ENCODE results near the gene VAV2. TPM values are rescaled to one million over a fixed set of nuclear protein-coding genes. Genes with fewer than 3 reads are reported as not detected.

VAV2 gene
- total RNA-seq, 1 donor from 2014 or later = 33.7 TPM

- DNase-seq (ENCODE audit: extremely low read depth, low read depth, low spot score) = no peak
Observed at GRCh38 chr9:133864011-133864410, 128.1 kb downstream of the VAV2 start.

GRCh38 chr9:133863257-133863592, 128.9 kb downstream of the VAV2 start:
- DNase-seq (ENCODE audit: extremely low read depth, low read depth, low spot score) = no peak

- no peak for DNase-seq (ENCODE audit: extremely low read depth, low read depth, low spot score)
Observed at GRCh38 chr9:133862585-133863256, 129.4 kb downstream of the VAV2 start.

- DNase-seq (ENCODE audit: extremely low read depth, low read depth, low spot score) = no peak
Observed at GRCh38 chr9:133861692-133862091, 130.4 kb downstream of the VAV2 start.

GRCh38 chr9:133861086-133861485, 131.0 kb downstream of the VAV2 start:
- no peak for DNase-seq (ENCODE audit: extremely low read depth, low read depth, low spot score)

- DNase-seq (ENCODE audit: extremely low read depth, low read depth, low spot score) = no peak
Observed at GRCh38 chr9:133858771-133859170, 133.4 kb downstream of the VAV2 start.

GRCh38 chr9:133857639-133858038, 134.5 kb downstream of the VAV2 start:
- no peak for DNase-seq (ENCODE audit: extremely low read depth, low read depth, low spot score)

- DNase-seq (ENCODE audit: extremely low read depth, low read depth, low spot score) = no peak
Observed at GRCh38 chr9:133856798-133857197, 135.3 kb downstream of the VAV2 start.

- DNase-seq (ENCODE audit: extremely low read depth, low read depth, low spot score) = peak; percentile 64
Observed at GRCh38 chr9:133855802-133856521, 136.2 kb downstream of the VAV2 start.

GRCh38 chr9:133855371-133855770, 136.8 kb downstream of the VAV2 start:
- DNase-seq (ENCODE audit: extremely low read depth, low read depth, low spot score) = no peak

GRCh38 chr9:133854765-133855164, 137.4 kb downstream of the VAV2 start:
- DNase-seq (ENCODE audit: extremely low read depth, low read depth, low spot score) = no peak

- DNase-seq (ENCODE audit: extremely low read depth, low read depth, low spot score) = no peak
Observed at GRCh38 chr9:133854048-133854447, 138.1 kb downstream of the VAV2 start.

- DNase-seq (ENCODE audit: extremely low read depth, low read depth, low spot score) = no peak
Observed at GRCh38 chr9:133853331-133853730, 138.8 kb downstream of the VAV2 start.

GRCh38 chr9:133852431-133852830, 139.7 kb downstream of the VAV2 start:
- no peak for DNase-seq (ENCODE audit: extremely low read depth, low read depth, low spot score)

GRCh38 chr9:133851693-133852092, 140.4 kb downstream of the VAV2 start:
- DNase-seq (ENCODE audit: extremely low read depth, low read depth, low spot score) = no peak

- no peak for DNase-seq (ENCODE audit: extremely low read depth, low read depth, low spot score)
Observed at GRCh38 chr9:133850937-133851336, 141.2 kb downstream of the VAV2 start.

GRCh38 chr9:133850161-133850560, 142.0 kb downstream of the VAV2 start:
- DNase-seq (ENCODE audit: extremely low read depth, low read depth, low spot score) = no peak

- no peak for DNase-seq (ENCODE audit: extremely low read depth, low read depth, low spot score)
Observed at GRCh38 chr9:133849110-133849670, 142.9 kb downstream of the VAV2 start.

- DNase-seq (ENCODE audit: extremely low read depth, low read depth, low spot score) = no peak
Observed at GRCh38 chr9:133848471-133849109, 143.5 kb downstream of the VAV2 start.

GRCh38 chr9:133846483-133847090, 145.5 kb downstream of the VAV2 start:
- DNase-seq (ENCODE audit: extremely low read depth, low read depth, low spot score) = no peak

- peak; percentile 16 for DNase-seq (ENCODE audit: extremely low read depth, low read depth, low spot score)
Observed at GRCh38 chr9:133845440-133845839, 146.7 kb downstream of the VAV2 start.
